Activated gamma-delta T cell treated with anti-CD3 and anti-CD28 coated beads, Interleukin-2, amount 50 U/mL, for 16 hours (primary cell): ENCODE results near the gene PEX11B.
"Not testable (repeated sequence)": the region's sequence is repeated elsewhere in the genome, so short reads cannot be mapped to it uniquely, and the experiment has no call there.

Experiments used
- DNase-seq: peaks from one replicate; pipeline ENCODE4 v3.0.0-alpha.2; 2020; ENCODE audit warnings: low read depth

PEX11B gene

DNA sequence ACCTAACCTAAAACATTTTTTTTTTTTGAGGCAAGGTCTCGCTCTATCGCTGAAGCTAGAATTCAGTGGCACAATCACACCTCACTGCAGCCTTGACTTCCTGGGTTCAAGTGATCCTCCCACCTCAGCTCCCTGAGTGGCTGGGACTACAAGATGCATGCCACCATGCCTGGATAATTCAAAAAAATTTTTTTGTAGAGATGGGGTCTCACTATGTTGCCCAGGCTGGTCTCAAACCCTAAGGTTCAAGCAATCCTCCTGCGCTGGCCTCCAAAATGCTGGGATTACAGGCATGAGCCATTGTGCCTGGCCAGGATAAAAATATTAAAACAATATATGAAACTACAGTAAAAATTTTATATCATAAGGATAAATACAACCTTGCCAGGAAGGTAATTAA lies 34.4 kb upstream of the PEX11B start:
- no peak for DNase-seq

DNA sequence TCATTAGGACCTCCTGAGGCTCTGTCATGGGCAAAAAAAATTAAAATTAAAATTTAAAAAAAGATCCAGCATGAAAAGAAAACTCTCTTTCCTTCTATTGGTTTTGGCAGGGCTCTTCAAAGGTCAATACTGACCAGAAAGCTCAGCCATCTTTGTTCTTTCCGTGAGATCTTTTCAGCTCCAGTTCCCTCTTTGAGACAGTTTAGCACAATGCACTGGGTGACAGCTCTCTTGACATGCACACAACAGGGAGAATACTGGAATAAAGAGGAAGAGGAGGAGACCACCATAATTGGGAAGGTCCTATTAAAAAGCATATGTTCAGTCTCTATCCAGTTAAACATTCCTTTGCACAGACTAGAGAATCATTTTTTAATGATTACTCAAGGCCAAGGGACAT lies 33.0 kb upstream of the PEX11B start:
- DNase-seq = no peak

DNA sequence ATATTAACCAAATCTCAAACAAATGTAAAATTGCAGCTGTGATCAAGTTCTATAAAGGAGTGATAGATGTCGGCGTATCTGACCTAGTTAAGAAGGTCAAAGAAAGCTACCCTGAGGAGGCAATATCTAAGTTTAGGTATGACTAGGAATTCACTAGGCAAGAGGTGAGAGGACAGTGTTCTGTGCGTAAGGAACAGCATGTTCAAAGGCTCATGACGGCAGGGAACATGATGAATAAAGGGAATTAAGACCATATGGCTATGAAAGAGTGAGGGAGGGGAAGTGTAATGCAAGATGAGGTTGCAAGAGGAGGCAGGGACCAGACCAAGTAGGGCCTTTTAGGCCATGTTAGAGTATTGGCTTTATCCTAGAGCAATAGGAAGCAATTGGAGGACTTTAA lies 30.7 kb upstream of the PEX11B start:
- no peak for DNase-seq

DNA sequence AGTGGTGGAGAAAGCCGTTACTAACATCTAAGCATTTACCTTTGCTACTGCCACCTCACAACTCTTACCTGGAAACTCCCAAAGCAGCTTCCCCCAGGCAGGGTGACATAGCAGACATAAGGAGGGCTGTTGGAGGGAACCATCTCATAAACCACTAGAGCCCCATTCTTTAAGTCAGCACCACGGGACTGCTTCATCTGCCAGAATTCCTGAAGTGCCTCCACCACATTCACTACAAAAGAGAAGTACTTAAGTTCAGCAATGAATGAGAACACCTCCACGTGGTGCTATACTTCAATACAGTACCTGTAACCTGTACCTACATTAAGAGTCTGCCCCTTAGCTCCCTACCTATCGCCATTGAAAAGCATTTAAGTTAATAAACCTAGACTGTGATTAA lies 29.0 kb upstream of the PEX11B start:
- DNase-seq = no peak

DNA sequence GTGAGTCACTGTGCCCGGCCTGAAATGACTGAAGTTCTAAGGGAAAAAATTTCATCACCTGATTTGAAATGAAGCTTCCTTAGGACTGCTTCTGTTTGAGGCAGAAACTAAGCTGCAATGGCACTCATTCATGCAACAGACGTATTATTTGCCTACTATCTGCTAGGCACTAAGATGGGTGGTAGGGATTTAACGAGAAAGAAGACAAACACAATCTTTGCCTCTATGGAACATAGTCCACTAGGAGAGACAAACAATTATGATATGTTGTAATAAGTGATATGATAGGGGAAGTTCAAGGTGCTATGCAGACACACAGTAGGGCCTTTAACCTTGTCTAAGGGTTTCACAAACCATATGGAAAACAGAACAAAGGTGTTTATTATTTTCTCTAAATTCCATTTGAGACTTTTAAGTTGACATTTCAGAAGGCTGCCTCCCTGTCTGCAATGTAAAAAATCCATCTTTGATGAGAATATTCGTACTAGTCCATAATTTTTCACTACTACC lies 28.0 kb upstream of the PEX11B start:
- DNase-seq = no peak

DNA sequence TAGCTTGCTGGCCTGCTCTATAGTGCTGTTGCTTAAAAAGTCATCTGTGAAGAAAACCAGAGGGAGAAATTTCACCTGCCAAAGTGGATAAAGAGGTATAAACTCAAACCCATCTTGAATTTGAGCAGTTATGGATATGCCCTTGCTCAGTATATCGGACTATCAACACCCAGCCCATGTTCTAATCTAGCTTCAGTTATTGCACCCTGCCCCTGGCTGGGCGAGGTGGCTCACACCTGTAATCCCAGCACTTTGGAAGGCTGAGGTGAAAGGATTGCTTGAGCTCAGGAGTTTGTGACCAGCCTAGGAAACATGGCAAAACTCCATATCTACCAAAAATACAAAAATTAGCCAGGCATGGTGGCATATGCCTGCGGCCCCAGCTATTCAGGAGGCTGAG lies 26.0 kb upstream of the PEX11B start:
- DNase-seq = no peak

DNA sequence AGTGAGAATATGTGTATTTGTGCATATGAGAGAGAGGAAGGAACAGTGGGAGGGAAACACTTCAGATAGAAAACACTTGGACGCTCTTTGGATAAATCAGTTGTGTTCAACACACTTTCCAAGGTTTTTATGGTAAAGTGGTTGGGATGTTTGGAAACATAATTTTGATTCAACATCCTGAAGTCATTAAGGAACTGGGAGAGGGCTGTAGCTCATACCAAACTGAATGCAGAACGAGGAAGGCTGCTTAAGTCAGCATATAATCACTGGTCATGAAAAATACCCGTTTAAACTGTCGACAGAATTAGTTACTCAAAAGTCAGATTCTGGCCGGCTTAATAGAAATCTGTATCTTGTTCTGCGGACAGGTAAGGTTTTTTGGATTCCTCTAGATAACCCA lies 24.4 kb upstream of the PEX11B start:
- DNase-seq = no peak

DNA sequence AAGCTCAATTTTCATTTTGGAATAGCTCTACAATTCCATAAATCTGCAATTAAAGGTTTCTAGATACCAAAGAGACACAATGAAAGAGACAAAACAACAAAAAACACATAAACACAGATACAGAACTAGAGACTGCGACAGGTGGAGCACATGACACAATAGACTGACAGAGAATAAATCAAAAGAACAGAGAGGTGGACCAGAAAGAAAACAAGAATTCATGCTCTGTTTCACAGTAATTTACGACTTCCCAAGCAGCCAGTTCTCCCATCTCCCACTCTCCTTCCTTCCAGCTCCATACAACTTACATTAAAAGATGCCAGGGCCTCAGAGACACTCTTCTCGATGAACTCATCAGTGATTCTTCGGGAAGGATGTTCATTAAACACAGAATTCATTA lies 23.9 kb upstream of the PEX11B start:
- DNase-seq = no peak

DNA sequence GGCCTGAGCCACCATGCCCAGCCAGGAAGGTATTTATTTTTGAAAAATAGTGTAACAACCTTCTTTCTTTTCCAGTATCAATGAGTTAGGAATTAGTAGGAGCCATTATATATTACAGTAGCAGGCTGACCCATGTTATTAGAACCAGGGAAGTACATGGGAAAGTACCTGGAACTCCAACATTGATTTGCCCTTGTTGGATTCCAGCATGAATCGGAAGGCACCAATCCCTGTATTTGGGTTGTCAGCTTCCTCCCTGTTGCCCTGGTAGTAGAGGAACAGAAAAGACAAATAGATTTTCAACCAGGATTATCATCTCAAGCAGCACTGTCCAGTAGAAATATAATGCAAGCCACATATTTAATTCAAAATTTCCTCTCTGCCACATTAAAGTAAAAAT lies 18.9 kb upstream of the PEX11B start:
- DNase-seq = no peak

DNA sequence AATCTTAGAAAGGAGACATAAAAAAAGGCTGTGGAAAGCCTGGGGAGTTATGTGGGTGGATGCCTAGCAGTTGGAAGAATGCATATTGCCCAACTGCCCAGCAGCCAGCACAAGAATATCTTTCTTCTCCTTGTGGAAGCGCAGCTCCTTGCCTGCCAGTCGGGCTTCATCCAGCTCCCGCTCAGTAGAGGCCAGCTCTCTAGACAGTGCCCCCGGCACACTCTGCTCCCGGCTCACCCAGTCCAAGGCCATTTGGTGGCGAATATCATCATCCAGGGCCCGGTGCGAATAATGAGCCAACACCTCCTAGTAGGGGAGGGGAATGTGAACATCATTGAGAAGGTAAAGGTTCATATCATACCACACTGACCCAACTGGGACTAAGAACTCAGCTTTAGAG lies 17.7 kb upstream of the PEX11B start:
- DNase-seq = no peak

DNA sequence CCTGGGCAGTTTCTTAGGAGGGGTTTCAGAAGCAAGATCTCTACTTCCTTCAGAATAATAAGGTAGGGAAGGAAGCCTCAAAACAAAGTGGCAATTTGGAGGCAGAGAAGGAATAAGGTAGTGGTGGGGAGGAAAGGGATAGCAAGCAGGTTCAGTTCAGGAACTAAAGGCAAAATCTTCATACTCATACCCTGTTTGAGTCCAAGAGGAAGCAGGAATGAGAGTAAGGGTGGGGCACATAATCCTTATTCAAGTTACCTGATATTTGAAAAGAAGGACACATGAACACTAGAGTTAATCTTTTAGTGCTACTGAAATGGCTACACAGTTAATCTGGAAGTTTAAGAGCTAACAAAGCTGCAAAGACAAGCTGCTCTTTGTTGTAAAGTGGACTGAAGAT lies 17.2 kb upstream of the PEX11B start:
- no peak for DNase-seq

DNA sequence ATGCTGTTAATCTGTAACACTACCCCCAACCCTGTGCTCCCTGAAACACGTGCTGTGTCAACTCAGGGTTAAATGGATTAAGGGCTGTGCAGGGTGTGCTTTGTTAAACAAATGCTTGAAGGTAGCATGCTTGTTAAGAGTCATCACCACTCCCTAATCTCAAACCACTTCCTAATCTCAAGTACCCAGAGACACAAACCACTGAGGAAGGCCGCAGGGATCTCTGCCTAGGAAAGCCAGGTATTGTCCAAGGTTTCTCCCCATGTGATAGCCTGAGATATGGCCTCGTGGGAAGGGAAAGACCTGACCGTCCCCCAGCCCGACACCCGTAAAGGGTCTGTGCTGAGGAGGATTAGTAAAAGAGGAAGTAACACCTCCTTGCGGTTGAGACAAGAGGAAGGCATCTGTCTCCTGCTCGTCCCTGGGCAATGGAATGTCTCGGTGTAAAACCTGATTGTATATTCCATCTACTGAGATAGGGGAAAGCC lies 14.0 kb upstream of the PEX11B start:
- not testable (repeated sequence) for DNase-seq

DNA sequence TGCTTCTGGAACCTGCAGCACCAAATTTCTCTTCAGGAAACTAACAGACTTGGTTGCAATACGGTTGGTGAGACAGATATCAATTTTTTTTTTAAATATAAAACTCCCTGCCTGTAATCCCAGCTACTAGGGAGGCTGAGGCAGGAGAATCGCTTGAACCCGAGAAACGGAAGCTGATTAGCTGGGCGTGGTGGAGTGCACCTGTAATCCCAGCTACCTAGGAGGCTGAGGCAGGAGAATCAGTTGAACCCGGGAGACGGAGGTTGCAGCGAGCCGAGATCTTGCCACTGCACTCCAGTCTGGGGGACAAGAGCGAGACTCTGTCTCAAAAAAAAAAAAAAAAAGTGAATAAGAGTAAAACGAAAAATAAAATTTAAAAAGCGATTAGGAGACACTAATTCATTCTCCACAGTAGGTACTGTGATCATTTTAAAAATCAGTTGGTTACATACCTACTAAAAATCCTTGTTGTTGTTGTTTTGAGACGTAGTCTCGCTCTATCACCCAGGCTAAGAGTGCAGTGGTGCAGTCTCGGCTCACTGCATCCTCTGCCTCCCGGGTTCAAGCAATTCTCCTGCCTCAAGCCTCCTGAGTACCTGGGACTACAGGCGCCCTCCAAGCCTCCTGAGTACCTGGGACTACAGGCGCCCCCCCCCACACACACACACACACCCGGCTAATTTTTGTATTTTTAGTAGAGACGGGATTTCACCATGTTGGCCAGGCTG lies 9.6 kb upstream of the PEX11B start:
- no peak for DNase-seq

DNA sequence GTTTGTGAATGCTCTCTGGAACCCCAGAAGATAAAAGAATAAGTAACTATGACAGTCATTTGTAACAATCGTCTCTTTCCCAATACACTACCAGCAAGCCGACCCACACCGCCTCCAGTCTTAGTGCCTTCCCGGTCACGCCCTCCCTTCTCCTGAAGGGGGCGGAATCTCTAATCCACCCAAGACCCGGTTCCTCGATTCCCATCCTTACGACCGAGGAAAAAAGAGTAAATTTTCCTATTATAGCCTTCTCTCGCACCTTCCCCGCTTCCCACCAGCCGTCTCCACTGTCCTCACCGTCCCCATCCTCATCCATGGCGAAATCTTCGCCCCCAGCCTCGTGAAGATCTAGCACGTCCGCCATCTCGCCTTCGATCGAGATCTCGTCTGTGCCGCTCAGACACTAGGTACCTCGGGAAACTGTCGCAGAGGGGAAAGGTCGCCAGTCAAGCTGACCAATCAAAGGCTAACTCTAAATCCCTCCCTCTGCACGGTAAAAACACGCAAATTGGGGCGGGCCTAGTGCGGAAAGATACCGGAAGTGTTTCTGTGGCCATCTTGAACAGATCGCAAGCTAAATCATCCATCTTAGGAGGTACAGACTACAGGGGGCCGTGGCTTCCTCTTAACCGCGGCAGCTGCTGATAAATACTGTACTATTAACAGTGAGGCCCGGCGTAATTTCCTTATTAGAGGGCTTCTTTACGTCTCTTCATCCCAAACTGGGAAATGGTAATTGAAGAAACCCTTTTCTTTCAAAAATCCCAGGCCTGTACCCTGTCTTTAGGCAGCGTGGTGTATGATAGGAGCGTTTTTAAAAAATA lies 8.8 kb upstream of the PEX11B start, which contains the start of gene RBM8A:
Gene RBM8A, minus strand, starts transcription at position 422 of the 824 bp plus-strand sequence. Its CDS starts 58 bp downstream, at position 364.
- DNase-seq = peak; percentile 89

DNA sequence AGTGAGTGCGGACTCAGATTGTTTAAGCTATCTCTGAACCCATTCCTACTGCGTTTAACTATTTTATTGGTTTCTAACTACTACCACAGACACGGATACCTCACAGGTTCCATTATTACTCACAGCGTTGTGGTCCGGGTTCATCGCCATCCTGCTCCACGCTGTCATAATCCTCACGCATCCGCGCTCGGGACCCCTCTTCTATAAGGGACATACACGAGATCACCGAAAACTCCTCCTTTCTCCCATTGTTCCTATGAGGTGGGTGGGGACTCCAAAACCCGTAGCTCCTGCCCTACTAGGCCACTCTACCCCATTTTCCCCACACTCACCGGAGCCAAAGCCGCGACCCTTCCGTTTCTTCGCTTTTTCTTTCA lies 8.2 kb upstream of the PEX11B start:
- no peak for DNase-seq

DNA sequence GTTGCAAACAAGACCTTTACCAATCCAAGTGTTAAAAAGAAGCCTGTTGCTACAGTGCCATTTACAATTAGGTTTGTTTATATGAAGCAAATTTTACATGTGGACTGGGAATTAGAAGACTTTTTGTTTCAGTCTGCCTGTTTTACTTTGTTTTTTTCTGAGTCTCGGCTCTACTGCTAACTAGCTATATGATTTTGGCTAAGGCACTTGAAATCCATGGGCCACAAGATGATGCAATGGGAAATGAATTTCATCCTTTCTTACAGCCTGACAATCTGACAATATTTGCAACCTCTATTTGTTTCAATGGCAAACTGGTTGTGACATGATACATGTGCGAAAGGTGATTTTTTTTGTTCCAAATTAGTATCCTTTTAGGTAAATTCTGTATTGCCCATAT lies 3.7 kb upstream of the PEX11B start:
- no peak for DNase-seq

DNA sequence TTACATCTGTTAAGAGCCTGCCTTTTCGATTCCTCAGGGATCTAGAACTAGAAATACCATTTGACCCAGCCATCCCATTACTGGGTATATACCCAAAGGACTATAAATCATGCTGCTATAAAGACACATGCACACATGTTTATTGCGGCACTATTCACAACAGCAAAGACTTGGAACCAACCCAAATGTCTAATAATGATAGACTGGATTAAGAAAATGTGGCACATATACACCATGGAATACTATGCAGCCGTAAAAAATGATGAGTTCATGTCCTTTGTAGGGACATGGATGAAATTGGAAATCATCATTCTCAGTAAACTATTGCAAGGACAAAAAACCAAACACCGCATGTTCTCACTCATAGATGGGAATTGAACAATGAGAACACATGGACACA lies 1.8 kb upstream of the PEX11B start:
- not testable (repeated sequence) for DNase-seq

DNA sequence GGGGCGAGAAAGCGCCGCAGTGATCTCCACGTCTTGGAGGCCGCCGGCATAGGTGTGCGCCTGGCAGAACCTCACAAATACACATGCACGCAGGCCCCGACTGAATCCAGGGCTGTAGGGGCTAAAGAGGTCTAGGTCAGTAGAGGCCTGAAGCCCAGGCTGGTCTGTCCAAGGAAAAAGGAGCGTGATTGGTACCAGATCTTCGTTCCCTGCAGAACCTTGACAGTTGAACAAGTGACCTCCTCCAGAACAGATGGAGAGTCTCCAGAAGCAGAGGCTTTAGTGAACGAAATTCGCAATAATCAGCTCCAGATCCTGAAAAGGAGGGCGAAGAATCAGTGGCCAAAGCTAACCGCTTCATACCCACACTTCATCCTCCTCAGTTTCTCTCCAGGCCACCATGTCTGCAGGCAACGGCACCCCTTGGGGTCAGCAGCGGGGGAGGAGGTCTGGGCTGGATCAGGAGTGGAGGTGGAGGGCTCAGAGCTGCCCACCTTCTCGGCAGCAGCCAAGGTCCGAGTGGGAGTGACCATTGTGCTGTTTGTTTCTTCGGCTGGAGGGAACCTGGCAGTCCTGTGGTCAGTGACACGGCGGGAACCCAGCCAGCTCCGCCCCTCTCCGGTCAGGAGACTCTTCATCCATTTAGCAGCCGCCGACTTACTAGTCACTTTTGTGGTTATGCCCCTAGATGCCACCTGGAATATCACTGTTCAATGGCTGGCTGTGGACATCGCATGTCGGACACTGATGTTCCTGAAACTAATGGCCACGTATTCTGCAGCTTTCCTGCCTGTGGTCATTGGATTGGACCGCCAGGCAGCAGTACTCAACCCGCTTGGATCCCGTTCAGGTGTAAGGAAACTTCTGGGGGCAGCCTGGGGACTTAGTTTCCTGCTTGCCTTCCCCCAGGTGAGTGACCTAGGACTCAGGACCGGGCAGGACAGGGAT lies 749 bp upstream of the PEX11B start:
- DNase-seq = no peak

DNA sequence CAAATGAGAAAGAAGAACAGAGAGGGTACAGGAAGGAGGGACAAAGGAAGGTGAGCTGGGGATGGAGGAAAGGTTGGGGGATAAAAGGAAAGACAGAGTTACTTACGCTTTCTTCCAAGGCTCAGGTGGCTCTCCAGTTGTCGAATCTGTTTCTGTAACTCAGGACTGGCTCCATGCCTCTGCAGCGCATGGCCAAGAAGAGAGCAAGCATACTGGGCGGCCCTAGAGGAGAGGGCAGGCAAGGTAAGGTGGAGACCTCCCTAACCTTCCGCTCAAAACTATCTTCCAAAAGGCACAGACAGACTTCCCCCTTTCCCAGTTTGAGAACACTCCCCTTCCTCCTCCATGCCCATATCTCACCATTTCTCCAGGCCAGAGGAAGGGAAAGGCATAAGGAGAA lies 922 bp downstream of the PEX11B start:
- DNase-seq = no peak

DNA sequence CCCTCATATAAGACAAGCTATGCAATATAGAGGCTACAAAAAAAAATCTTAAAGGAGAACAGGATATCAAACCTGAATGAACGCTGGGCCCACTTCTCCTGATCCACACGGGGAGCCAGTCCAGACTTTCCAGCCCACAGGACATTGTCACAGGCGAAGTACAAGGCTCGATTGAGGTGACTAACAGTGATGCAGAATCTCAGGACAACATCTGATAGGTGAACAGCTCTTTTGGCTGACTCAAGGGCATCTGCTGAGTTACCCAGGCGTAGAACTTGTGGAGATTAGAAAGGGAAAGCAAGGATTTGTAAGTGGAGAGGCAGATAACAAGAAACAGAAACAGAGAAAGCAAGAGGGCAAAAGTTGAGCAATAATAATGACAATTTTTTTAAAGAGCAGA lies 1.8 kb downstream of the PEX11B start:
- DNase-seq = no peak

DNA sequence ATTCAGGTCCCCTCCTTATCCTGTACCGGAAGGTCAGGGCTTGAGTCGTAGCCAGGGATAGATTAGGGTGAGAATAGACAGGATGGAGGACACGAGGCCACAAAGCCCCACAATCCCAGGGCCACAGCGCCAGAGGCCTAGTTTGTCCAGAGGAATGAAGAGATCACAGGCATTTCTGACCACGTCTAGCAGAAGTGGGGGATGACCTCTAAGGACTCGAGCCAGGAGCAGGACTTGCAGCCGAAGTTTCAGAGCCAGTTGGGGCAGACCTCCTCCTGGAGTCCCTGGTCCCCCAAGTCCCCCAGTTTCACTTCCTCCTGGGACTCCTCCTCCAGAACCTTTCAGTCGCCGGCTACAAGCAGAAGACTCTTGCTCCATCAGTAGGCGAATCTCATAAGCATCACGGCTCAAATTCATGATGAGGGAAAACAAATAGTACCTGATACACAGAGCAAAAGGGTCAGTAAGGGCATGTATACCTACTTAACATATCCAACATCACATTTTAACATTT lies 6.3 kb downstream of the PEX11B start:
- no peak for DNase-seq

DNA sequence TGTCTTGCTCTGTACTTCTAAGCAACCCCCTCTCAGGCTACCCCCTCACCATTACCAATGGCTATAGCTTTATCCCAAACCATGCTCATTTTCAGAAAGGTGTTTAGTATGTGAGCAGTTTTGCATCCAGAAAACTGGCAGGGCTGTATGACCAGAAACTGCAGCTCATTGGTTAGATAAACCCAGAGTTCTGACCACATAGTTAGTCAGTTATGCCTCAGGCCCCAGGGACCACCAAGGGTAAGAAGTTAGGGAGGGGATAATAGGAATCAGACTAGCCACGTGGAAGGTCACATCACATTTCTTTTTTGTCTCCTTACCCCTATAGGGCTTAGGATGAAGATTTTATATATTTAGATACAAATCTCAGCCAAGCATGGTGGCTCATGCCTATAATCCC lies 9.9 kb downstream of the PEX11B start:
- no peak for DNase-seq
